ENCODE measurements around the gene SCD. TPM values are rescaled to one million over a fixed set of nuclear protein-coding genes. Genes with fewer than 3 reads are reported as not detected.

Gene SCD
- total RNA-seq, 2 donors from 2014 or later, result 14.3 to 128 TPM

- H3K27me3 ChIP-seq, result no peaks in the 10 kb centered on the region
- no peak overlapping the region for H3K4me3 ChIP-seq
- WGBS, 2 donors, result 65 to 71% methylated on average over 7 of the region's 7 CpGs
- intact Hi-C loops (cut with DNase I), result no loop called here
- H3K27ac ChIP-seq, result no peak overlapping the region
- peaks cover 17% of the 10 kb centered on the region for H3K4me1 ChIP-seq
- DNase-seq (no peak), ATAC-seq (no peak)
- TF ChIP-seq POLR2A (IDR thresholded peaks at IDR 0.05) (no peak), CTCF (IDR thresholded peaks at IDR 0.05) (no peak)
- H3K36me3 ChIP-seq (replicated peaks in 1 of 2; ENCODE audit: insufficient read depth in 1 of 2, low read depth in 2 of 2), result no peaks in the 10 kb centered on the region
- H3K9me3 ChIP-seq, result no peaks in the 10 kb centered on the region
Measured at GRCh38 chr10:100342627-100342972, 4.4 kb upstream of the SCD start.

GRCh38 chr10:100344241-100344788, 2.7 kb upstream of the SCD start:
- DNase-seq (no peak), ATAC-seq (no peak)
- Histone ChIP-seq H3K27me3 (no peaks in the 10 kb centered on the region), H3K27ac (no peak overlapping the region), H3K4me3 (no peak overlapping the region), H3K9me3 (no peaks in the 10 kb centered on the region), H3K4me1 (peaks cover 21% of the 10 kb centered on the region), H3K36me3 (replicated peaks in 1 of 2; ENCODE audit: insufficient read depth in 1 of 2, low read depth in 2 of 2) (no peaks in the 10 kb centered on the region)
- intact Hi-C loops (cut with DNase I), result no loop called here
- no peak for TF ChIP-seq CTCF (IDR thresholded peaks at IDR 0.05)
- 67 to 73% methylated on average over 3 of the region's 3 CpGs for WGBS, 2 donors

- peaks cover 21% of the 10 kb centered on the region for H3K4me1 ChIP-seq
- no peak for DNase-seq
- no peak for ATAC-seq
- WGBS, 2 donors, result 62 to 64% methylated on average over 9 of the region's 9 CpGs
- no peaks in the 10 kb centered on the region for H3K27me3 ChIP-seq
- no peak for TF ChIP-seq POLR2A (IDR thresholded peaks at IDR 0.05)
- no peak for TF ChIP-seq CTCF (IDR thresholded peaks at IDR 0.05)
- no peaks in the 10 kb centered on the region for H3K36me3 ChIP-seq (replicated peaks in 1 of 2; ENCODE audit: insufficient read depth in 1 of 2, low read depth in 2 of 2)
- H3K27ac ChIP-seq, result no peak overlapping the region
- intact Hi-C loops (cut with DNase I), result no loop called here
- H3K9me3 ChIP-seq, result no peaks in the 10 kb centered on the region
- H3K4me3 ChIP-seq, result no peak overlapping the region
Measured at GRCh38 chr10:100345570-100346330, 1.3 kb upstream of the SCD start.

- peak overlapping the region in 1 of 2 donors; percentile 41 for H3K4me3 ChIP-seq
- TF ChIP-seq CTCF (IDR thresholded peaks at IDR 0.05), result no peak
- no peak for TF ChIP-seq POLR2A (IDR thresholded peaks at IDR 0.05)
- 5 to 32% methylated on average over 9 to 36 of the region's 36 CpGs for WGBS, 2 donors
- no peaks in the 10 kb centered on the region for H3K36me3 ChIP-seq (replicated peaks in 1 of 2; ENCODE audit: insufficient read depth in 1 of 2, low read depth in 2 of 2)
- no peaks in the 10 kb centered on the region for H3K27me3 ChIP-seq
- H3K4me1 ChIP-seq, result peaks cover 21% of the 10 kb centered on the region
- peak; percentile 33 for ATAC-seq
- intact Hi-C loops (cut with DNase I), result no loop called here
- DNase-seq, result peak; percentile 28 to 57 (median 39)
- no peaks in the 10 kb centered on the region for H3K9me3 ChIP-seq
- H3K27ac ChIP-seq, result no peak overlapping the region
Measured at GRCh38 chr10:100346351-100346764, 675 bp upstream of the SCD start.
